GM18870 (cell line): ENCODE measurements around the gene GRM7.

Experiments
- ATAC-seq: cut with Tn5 transposase; IDR thresholded peaks from one replicate; pipeline ENCODE4 v1.9.1; 2021; ENCODE audit warnings: moderate library complexity; ENCODE audit not compliant: unreplicated experiment

GRM7 gene

DNA sequence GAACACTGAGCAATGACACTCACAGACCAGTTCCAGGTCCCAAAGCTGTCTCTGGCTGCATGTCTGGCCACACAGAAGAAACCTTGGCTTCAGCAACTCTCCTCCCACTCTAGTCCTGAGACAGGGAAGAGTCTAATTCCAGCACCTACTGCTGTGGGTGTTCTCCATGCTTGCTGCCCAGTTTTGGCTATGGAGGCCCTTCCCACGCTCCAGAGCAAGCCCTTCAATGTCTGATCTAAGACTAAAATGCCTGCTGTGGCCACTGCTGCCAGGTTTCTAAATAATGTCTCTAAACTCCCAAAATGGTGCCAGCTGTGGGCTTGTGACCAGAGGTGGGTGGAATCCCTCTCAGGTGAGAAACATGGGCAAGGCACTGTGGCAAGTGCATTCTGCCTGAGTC, 531.3 kb downstream of the GRM7 start:
- no peak for ATAC-seq

GRCh38 chr3:7393944-7394605, 533.2 kb downstream of the GRM7 start:
- ATAC-seq, result no peak

DNA sequence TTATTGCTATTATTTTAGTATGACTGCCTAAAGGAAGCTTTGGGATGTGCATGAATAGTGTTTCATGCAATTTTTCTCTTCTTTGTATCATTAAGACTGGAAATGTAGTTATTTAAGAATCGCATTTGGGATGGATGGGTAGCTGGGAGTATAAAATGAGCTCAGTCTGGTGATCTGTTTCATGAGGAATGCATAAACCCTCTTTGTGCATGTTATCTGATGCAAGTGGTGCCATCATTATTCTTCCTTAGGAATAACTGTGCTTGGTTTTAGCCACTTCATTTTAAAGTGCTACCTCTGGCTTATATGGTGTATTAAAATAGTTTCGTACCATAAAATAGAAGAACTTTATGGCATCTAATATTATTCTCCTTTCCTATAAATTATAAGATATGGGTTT, 535.6 kb downstream of the GRM7 start:
- no peak for ATAC-seq

GRCh38 chr3:7397097-7397496, 536.2 kb downstream of the GRM7 start:
- ATAC-seq, result no peak

GRCh38 chr3:7400360-7400759, 539.4 kb downstream of the GRM7 start:
- no peak for ATAC-seq

GRCh38 chr3:7401418-7401817, 540.5 kb downstream of the GRM7 start:
- no peak for ATAC-seq

- ATAC-seq, result no peak
These were observed 546.2 kb downstream of the GRM7 start for GRCh38 chr3:7407107-7407506.

DNA sequence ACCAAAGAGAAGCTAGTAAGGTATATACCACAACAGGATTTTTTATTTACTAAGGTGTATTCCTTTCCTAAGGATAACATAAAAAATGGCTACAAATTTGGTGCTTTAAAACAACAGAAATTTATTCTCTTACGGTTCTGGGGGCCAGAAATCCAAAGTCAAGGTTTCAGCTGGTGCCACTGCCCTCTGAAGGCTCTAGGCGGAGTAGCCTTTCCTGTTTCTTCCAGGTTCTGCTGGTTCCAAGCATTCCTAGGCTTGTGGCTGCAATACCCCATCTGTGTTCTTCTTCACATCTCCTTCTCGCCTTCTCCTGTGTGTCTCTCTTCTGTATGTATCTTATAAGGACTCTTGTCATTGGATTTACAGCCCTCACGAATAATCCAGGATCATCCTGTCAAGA, 549.9 kb downstream of the GRM7 start:
- ATAC-seq, result no peak

GRCh38 chr3:7421065-7421464, 560.1 kb downstream of the GRM7 start:
- ATAC-seq, result no peak

DNA sequence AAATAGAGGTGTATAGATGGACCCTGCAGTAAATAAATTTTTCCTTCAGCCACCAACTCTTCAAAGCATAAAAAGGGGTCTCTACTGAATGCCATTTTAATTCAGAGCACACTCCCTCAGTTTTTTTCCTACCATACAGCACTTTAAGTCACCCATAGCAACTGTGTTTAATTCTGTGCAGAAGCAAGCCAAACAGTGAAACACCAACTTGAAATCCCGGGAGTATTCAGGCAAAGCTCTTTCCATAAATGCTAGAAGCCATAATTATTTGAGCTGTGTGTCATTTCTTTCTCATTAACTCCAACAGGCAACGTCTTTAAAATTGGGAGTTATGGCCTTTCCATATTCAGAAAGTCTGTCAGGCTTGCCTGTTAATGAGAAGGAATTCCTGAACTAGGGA, 562.1 kb downstream of the GRM7 start:
- no peak for ATAC-seq

GRCh38 chr3:7423995-7424394, 563.1 kb downstream of the GRM7 start:
- no peak for ATAC-seq

GRCh38 chr3:7428206-7428718, 567.3 kb downstream of the GRM7 start:
- no peak for ATAC-seq

- ATAC-seq, result no peak
These were observed 571.7 kb downstream of the GRM7 start for GRCh38 chr3:7432610-7433009.

DNA sequence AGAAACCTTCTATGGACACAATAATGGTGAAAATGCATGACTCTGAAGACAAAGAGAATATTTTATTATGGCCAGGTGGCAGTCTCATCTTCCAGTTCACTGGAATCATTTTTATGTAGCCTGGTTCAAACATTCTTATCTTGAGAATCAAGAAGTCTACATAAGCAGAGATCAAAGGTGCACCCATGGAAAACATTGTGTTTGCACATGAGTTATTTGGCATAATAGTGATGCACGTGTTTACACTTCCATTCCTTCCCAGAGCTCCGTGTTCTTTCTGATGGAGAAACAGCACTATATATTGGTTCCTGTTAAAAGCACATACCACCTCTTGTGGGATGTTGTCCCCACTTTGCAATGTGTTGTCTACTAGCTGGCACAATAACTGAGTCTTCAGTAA, 572.2 kb downstream of the GRM7 start:
- ATAC-seq, result no peak

- ATAC-seq, result no peak
These were observed 575.6 kb downstream of the GRM7 start for GRCh38 chr3:7436542-7436941.

DNA sequence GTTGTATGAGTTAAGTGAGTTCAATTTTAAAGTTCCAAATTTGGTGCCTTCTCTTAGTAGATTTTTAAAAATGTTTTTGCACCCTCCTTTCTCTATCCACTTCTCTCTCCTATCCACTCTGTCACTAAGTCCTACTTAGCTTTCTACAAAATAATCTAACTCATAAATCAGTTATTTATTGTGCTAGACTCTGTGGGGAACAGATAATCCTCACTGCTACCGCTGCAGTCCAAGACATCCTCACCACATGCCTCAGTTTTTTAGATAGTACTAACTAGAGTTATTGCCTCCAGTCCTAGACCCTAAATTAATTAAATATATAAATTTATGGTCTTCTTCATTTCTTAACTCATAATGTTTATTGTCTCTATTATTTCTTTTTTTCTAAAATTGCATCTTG, 576.3 kb downstream of the GRM7 start:
- no peak for ATAC-seq

GRCh38 chr3:7439101-7439680, 578.3 kb downstream of the GRM7 start:
- no peak for ATAC-seq

GRCh38 chr3:7444886-7445285, 584.0 kb downstream of the GRM7 start:
- ATAC-seq, result no peak

- no peak for ATAC-seq
These were observed 584.4 kb downstream of the GRM7 start for GRCh38 chr3:7445331-7445730.

GRCh38 chr3:7447197-7447769, 586.4 kb downstream of the GRM7 start:
- ATAC-seq, result peak; percentile 99

GRCh38 chr3:7456386-7456785, 595.5 kb downstream of the GRM7 start:
- no peak for ATAC-seq

DNA sequence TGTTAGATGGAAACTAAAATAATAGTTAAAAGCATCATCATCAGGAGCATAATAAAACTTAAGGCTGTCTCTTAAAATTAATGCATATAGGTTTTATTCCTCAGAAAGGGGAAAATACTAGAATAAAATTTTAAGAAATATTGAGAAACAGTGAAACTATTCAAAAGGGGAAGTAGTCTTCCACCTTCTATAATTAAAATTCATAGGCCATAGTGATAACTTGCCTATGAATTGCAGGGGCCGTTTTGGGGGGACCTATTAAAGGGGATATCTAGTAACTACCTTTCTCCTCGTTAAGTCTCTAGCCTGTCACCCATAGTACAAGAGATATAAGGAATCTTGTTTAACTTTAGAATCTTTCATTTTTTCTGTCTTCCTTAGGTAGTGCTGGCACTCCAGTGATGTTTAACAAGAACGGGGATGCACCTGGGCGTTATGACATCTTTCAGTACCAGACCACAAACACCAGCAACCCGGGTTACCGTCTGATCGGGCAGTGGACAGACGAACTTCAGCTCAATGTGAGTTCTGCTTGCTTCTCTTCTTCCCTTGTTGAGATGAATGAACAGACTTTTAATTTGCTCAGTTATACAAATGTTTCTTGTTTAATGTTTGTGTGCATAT, 600.4 kb downstream of the GRM7 start:
- peak; percentile 91 for ATAC-seq
